HepG2 (cell line): ENCODE measurements around the gene IGF2BP3. TPM values are rescaled to one million over a fixed set of nuclear protein-coding genes. Genes with fewer than 3 reads are reported as not detected.
A peak's percentile ranks its signal among the peaks of the same experiment; 100 is the strongest.

Experiments
- AGO2 ChIP-seq: fragments of 200-400 bp; formaldehyde crosslinking; optimal IDR thresholded peaks from 2 replicates; pipeline ENCODE3; 2017; ENCODE audit warnings: mild to moderate bottlenecking, low read depth, low read length, moderate library complexity
- BORCS8-MEF2B ChIP-seq: sonication (generic); formaldehyde crosslinking; IDR thresholded peaks from 2 replicates; pipeline ENCODE4 v1.8.0; 2022; ENCODE audit warnings: mild to moderate bottlenecking, missing genetic modification reagents
- CEBPG ChIP-seq: IDR thresholded peaks from 2 replicates; pipeline ENCODE4 v1.6.1; 2016
- CREM ChIP-seq, 2 experiments: sonication (generic) in 1 of 2; formaldehyde crosslinking in 1 of 2; IDR thresholded peaks; 2 replicates each; pipeline versions ENCODE4 v1.4.0 to v1.6.1; 2016 to 2020; ENCODE audit warnings: antibody characterized with exemption in 1 of 2, mild to moderate bottlenecking in 1 of 2, missing genetic modification reagents in 1 of 2
- EP300 ChIP-seq, 3 experiments: sonication (generic) in 1 of 3; formaldehyde crosslinking in 1 of 3; IDR thresholded peaks; 2 replicates each; pipeline versions ENCODE4 v1.5.1 to v1.6.1; 2011 to 2020; ENCODE audit warnings: low read depth in 2 of 3, low read length in 2 of 3, borderline replicate concordance in 1 of 3, improper control_type of control experiment in 1 of 3, mild to moderate bottlenecking in 1 of 3, missing genetic modification reagents in 1 of 3, moderate library complexity in 1 of 3
- ETV5 ChIP-seq: IDR thresholded peaks from 2 replicates; pipeline ENCODE4 v1.6.1; 2018; ENCODE audit warnings: missing biosample characterization, missing genetic modification reagents, inconsistent platforms, borderline replicate concordance
- FOXP1 ChIP-seq, 2 experiments: fragments of 450-650 bp in 1 of 2; IDR thresholded peaks; 2 replicates each; pipeline ENCODE4 v1.6.1; 2017 to 2018; ENCODE audit warnings: antibody characterized with exemption in 1 of 2
- HOXA3 ChIP-seq: sonication (generic); formaldehyde crosslinking; IDR thresholded peaks from 2 replicates; pipeline ENCODE4 v1.5.0; 2020; ENCODE audit warnings: missing genetic modification reagents
- MAFG ChIP-seq: sonication (generic); formaldehyde crosslinking; IDR thresholded peaks from 2 replicates; pipeline ENCODE4 v1.5.1; 2020; ENCODE audit warnings: mild to moderate bottlenecking, missing genetic modification reagents
- MEIS1 ChIP-seq: sonication (generic); formaldehyde crosslinking; IDR thresholded peaks from 2 replicates; pipeline ENCODE4 v1.9.0; 2021; ENCODE audit warnings: mild to moderate bottlenecking, missing genetic modification reagents, moderate library complexity, borderline replicate concordance
- MZF1 ChIP-seq: sonication (generic); formaldehyde crosslinking; IDR thresholded peaks from 2 replicates; pipeline ENCODE4 v1.8.1; 2023; ENCODE audit warnings: mild to moderate bottlenecking, missing genetic modification reagents, borderline replicate concordance
- NFKB2 ChIP-seq: sonication (generic); formaldehyde crosslinking; IDR thresholded peaks from 2 replicates; pipeline ENCODE4 v1.4.0; 2020; ENCODE audit warnings: missing genetic modification reagents, borderline replicate concordance
- RAD51 ChIP-seq: fragments of 450-650 bp; IDR thresholded peaks from 2 replicates; pipeline ENCODE4 v1.6.1; 2016; ENCODE audit warnings: borderline replicate concordance
- SOX6 ChIP-seq, 2 experiments: fragments of 450-650 bp in 1 of 2; sonication (generic) in 1 of 2; formaldehyde crosslinking in 1 of 2; IDR thresholded peaks; 2 replicates each; pipeline versions ENCODE4 v1.4.0 to v1.6.1; 2017 to 2020; ENCODE audit warnings: antibody characterized with exemption in 1 of 2, mild to moderate bottlenecking in 1 of 2, missing genetic modification reagents in 1 of 2
- SSRP1 ChIP-seq: IDR thresholded peaks from 2 replicates; pipeline ENCODE4 v1.6.1; 2016; ENCODE audit warnings: control low read depth
- YEATS2 ChIP-seq: sonication (generic); formaldehyde crosslinking; IDR thresholded peaks from 2 replicates; pipeline ENCODE4 v1.4.0; 2020; ENCODE audit warnings: missing genetic modification reagents, borderline replicate concordance
- ZBTB25 ChIP-seq: IDR thresholded peaks from 2 replicates; pipeline ENCODE4 v1.6.1; 2018; ENCODE audit warnings: missing genetic modification reagents
- ZFP36 ChIP-seq: fragments of 150-350 bp; IDR thresholded peaks from 2 replicates; pipeline ENCODE4 v1.6.1; 2018; ENCODE audit warnings: borderline replicate concordance, low read length, low read depth; ENCODE audit not compliant: partially characterized antibody
- ZNF274 ChIP-seq: sonication (generic); formaldehyde crosslinking; IDR thresholded peaks from 2 replicates; pipeline ENCODE4 v1.5.1; 2020; ENCODE audit warnings: mild to moderate bottlenecking, missing genetic modification reagents
- ZNF441 ChIP-seq: sonication (generic); formaldehyde crosslinking; IDR thresholded peaks from 2 replicates; pipeline ENCODE4 v1.7.0; 2021; ENCODE audit warnings: missing genetic modification reagents, borderline replicate concordance
- ZNF577 ChIP-seq: sonication (generic); formaldehyde crosslinking; IDR thresholded peaks from 2 replicates; pipeline ENCODE4 v1.4.0; 2020; ENCODE audit warnings: mild to moderate bottlenecking, low read depth, missing genetic modification reagents, borderline replicate concordance
- ZNF619 ChIP-seq: sonication (generic); formaldehyde crosslinking; IDR thresholded peaks from 2 replicates; pipeline ENCODE4 v1.4.0; 2020; ENCODE audit warnings: mild to moderate bottlenecking, missing genetic modification reagents
- ZNF766 ChIP-seq: sonication (generic); formaldehyde crosslinking; IDR thresholded peaks from 2 replicates; pipeline ENCODE4 v1.5.0; 2020; ENCODE audit warnings: missing genetic modification reagents, borderline replicate concordance
- ZNF772 ChIP-seq: sonication (generic); formaldehyde crosslinking; IDR thresholded peaks from 2 replicates; pipeline ENCODE4 v1.5.0; 2020; ENCODE audit warnings: mild to moderate bottlenecking, missing genetic modification reagents
- ZNF776 ChIP-seq: sonication (generic); formaldehyde crosslinking; IDR thresholded peaks from 2 replicates; pipeline ENCODE4 v1.4.0; 2020; ENCODE audit warnings: mild to moderate bottlenecking, missing genetic modification reagents
- ZNF878 ChIP-seq: sonication (generic); formaldehyde crosslinking; IDR thresholded peaks from 2 replicates; pipeline ENCODE4 v1.8.1; 2023; ENCODE audit warnings: mild to moderate bottlenecking, missing genetic modification reagents, moderate library complexity
- ZSCAN21 ChIP-seq: sonication (generic); formaldehyde crosslinking; IDR thresholded peaks from 2 replicates; pipeline ENCODE4 v1.8.0; 2022; ENCODE audit warnings: mild to moderate bottlenecking, missing genetic modification reagents, moderate library complexity, borderline replicate concordance
- polyA plus RNA-seq, 8 experiments: library from polyadenylated mRNA; depleted of rRNA in 3 of 8; stranded (reverse) in 7 of 8; unstranded in 1 of 8; fragments of >200 nt; fragmentation: Illumina TruSeq in 4 of 8; extraction: Trizol in 4 of 8; gene quantifications; 2 replicates each; pipeline versions ENCODE4 v1.2.1 to v1.2.3, GENCODE V29; 2011 to 2016; ENCODE audit warnings: low read depth in 4 of 8, missing spikeins in 1 of 8, mixed read lengths in 1 of 8; ENCODE audit not compliant: insufficient read depth in 1 of 8
- total RNA-seq, 5 experiments: library from RNA; depleted of rRNA; stranded (reverse); fragments of >200 nt; fragmentation: Illumina TruSeq; extraction: Trizol; gene quantifications; 2 replicates each; pipeline ENCODE4 v1.2.3, GENCODE V29; 2016; ENCODE audit warnings: low read depth in 1 of 5
- TF ChIP-seq, protein P1 (sequence below): sonication (generic); formaldehyde crosslinking; IDR thresholded peaks from 2 replicates; pipeline ENCODE4 v1.5.0; 2020; ENCODE audit warnings: mild to moderate bottlenecking, missing genetic modification reagents

IGF2BP3 gene
- total and polyA plus RNA-seq, 2 of the 13 experiments (the other 11 are each of a cell fraction or from before 2014, with no cell fraction given) = 37.7 to 39.5 TPM

GRCh38 chr7:23273141-23273599, 197.1 kb downstream of the IGF2BP3 start (continued):
- TF ChIP-seq, protein P1, sequence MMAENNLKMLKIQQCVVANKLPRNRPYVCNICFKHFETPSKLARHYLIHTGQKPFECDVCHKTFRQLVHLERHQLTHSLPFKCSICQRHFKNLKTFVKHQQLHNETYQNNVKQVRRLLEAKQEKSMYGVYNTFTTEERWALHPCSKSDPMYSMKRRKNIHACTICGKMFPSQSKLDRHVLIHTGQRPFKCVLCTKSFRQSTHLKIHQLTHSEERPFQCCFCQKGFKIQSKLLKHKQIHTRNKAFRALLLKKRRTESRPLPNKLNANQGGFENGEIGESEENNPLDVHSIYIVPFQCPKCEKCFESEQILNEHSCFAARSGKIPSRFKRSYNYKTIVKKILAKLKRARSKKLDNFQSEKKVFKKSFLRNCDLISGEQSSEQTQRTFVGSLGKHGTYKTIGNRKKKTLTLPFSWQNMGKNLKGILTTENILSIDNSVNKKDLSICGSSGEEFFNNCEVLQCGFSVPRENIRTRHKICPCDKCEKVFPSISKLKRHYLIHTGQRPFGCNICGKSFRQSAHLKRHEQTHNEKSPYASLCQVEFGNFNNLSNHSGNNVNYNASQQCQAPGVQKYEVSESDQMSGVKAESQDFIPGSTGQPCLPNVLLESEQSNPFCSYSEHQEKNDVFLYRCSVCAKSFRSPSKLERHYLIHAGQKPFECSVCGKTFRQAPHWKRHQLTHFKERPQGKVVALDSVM (CRISPR knock-in tag) = peak; percentile 49; the same call in 1 of the 2 replicates
- TF ChIP-seq EP300 (IDR thresholded peaks at IDR 0.05; ENCODE audit: low read depth in 2 of 2, low read length in 2 of 2) (peak in 1 of 2 experiments; percentile 41; a peak in 1 of 4 replicates), EP300 (CRISPR knock-in tag; IDR thresholded peaks at IDR 0.05; ENCODE audit: borderline replicate concordance) (no peak), NFKB2 (peak; percentile 44; the same call in 1 of the 2 replicates), SOX6 (IDR thresholded peaks at IDR 0.05) (no peak), SOX6 (CRISPR knock-in tag; IDR thresholded peaks at IDR 0.05) (peak; percentile 53; the same call in 1 of the 2 replicates), ZNF577 (CRISPR knock-in tag) (no peak), FOXP1 (IDR thresholded peaks at IDR 0.05) (no peak), FOXP1 (CRISPR knock-in tag; IDR thresholded peaks at IDR 0.05) (0 out of 2 replicates have a peak, but pooled peaks have one; percentile 8), SSRP1 (CRISPR knock-in tag) (no peak), HOXA3 (CRISPR knock-in tag) (peak; percentile 61; the same call in 1 of the 2 replicates), BORCS8-MEF2B (CRISPR knock-in tag) (peak; percentile 66), ZFP36 (no peak), RAD51 (no peak), MZF1 (CRISPR knock-in tag) (no peak), ZNF619 (no peak), ZNF878 (CRISPR knock-in tag) (0 out of 2 replicates have a peak, but pooled peaks have one; percentile 25), MAFG (CRISPR knock-in tag) (0 out of 2 replicates have a peak, but pooled peaks have one; percentile 26), ZNF772 (CRISPR knock-in tag) (peak; percentile 60; the same call in 1 of the 2 replicates), ZNF274 (CRISPR knock-in tag) (no peak), ETV5 (CRISPR knock-in tag) (0 out of 2 replicates have a peak, but pooled peaks have one; percentile 20), YEATS2 (CRISPR knock-in tag) (peak; percentile 34; the same call in 1 of the 2 replicates), ZSCAN21 (CRISPR knock-in tag) (no peak), ZNF766 (CRISPR knock-in tag) (0 out of 2 replicates have a peak, but pooled peaks have one; percentile 33), ZBTB25 (CRISPR knock-in tag) (no peak), CEBPG (CRISPR knock-in tag) (no peak), ZNF776 (no peak), AGO2 (no peak), MEIS1 (CRISPR knock-in tag) (peak; percentile 66; the same call in 1 of the 2 replicates), ZNF441 (CRISPR knock-in tag) (0 out of 2 replicates have a peak, but pooled peaks have one; percentile 31), CREM (IDR thresholded peaks at IDR 0.05) (0 out of 2 replicates have a peak, but pooled peaks have one; percentile 46), CREM (CRISPR knock-in tag; IDR thresholded peaks at IDR 0.05) (no peak)
